Measurements from ENCODE around the gene ACSBG1.

ACSBG1 gene

DNA sequence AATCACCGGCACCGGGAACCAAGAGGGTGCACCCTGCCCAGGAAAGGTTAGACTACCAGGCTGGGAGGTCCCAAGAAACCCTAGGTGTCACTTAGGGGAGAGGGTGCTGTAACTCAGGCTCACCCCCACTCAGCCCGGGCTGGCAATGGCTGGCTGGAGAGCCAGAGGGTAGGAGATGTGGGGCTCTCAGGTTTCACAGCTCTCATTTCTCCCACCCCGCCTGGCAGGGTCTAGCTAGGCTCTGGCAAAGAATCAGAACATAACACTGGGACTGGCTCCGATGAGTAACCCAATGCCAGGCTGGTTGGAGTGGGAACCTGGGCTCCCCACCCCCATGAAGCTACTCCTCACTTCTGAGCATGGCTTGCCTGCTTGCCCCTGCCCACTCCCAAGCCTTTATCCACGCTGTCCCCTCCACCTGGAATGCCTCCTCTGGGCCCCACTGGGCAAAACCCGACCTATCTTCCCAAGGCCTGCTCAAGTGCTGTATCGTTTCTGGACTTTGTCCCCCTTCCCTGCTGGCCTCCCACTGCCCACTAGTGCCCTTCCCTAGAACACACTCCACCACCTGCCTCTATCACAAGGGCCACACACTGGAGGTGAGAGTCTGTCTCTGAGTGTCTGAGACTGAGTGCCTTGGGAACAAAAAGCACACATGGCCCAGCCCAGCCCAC lies 105.2 kb downstream of the ACSBG1 start:
- DNase-seq: no peak

DNA sequence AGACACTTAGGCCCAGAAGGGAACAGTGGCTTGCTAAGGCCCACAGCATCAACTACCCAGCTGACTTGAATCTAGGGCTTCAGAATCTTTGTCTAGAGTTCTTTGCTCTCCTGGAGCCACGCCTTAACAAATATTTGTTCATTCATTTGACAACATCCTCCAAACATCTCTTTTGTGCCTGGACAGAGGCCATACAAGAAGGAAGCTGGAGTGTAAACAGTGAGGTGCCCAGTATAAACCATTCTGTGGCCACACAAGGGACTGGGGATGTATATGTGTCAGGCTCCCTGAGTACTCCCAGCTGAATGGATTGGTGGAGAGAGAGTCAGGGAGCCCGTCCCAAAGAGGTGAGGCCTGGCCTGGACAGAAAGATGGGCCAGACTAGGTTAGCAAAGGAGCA lies 106.5 kb downstream of the ACSBG1 start:
- no peak for DNase-seq

DNA sequence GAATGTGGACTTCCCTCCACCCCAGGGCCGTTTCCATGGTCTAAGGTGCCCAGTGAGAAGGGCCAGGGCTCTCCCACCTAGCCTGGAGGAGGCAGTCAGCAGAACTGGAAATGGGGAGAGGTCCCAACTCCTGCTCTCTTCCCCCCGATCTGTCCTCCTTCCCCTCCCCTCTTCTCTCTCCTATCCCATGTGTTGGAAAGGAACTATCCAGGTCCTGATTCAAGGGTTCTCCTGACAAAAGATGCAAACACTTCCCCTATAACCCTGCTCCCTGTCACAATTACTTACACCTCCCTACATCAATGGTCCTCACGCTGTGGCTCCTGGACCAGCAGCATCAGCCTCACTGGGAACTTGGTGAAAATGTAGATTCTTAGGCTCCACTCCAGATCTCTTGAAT lies 109.1 kb downstream of the ACSBG1 start:
- DNase-seq: no peak

DNA sequence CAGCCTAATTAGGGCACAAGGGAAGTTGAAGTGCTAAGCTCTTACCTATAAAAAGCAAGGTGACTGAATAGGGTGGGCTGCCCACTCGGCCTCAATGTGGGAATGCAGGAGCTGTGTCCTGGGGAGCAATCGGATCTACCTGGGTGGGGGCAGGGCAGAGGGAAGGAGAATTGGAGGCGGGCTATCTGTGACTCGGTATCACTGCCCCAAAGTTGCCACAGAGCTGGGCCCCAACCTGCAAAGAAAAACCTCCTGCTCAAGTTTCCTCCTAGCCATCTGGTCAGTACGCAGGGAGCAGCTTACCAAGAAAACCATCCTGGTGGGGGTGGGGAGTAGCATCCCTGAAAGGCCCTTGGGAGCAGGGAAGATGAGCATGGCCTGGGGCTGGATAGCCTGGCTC lies 113.8 kb downstream of the ACSBG1 start:
- no peak for DNase-seq

Measured in NCI-H2081 treated with DMSO at 0.1 percent for 48 hours (cell line).